A549 (cell line): Measurements from ENCODE around the gene TSHZ3.

Experiments
- BHLHE40 ChIP-seq: IDR thresholded peaks from 2 replicates; pipeline ENCODE4 v1.6.1; 2012; ENCODE audit warnings: low read depth, low read length, inconsistent platforms
- ELK1 ChIP-seq: fragments of 150-350 bp; IDR thresholded peaks from 2 replicates; pipeline ENCODE4 v1.6.1; 2014; ENCODE audit warnings: low read depth, mild to moderate bottlenecking, low read length
- TF ChIP-seq, protein P1 (sequence below): fragments of >200 bp; sonication (Bioruptor Twin); formaldehyde crosslinking; IDR thresholded peaks from 3 replicates; pipeline ENCODE4 v1.5.1; 2016

GRCh38 chr19:31269425-31270127, 79.7 kb downstream of the TSHZ3 start:
- no peak for TF ChIP-seq ELK1
- TF ChIP-seq, protein P1, sequence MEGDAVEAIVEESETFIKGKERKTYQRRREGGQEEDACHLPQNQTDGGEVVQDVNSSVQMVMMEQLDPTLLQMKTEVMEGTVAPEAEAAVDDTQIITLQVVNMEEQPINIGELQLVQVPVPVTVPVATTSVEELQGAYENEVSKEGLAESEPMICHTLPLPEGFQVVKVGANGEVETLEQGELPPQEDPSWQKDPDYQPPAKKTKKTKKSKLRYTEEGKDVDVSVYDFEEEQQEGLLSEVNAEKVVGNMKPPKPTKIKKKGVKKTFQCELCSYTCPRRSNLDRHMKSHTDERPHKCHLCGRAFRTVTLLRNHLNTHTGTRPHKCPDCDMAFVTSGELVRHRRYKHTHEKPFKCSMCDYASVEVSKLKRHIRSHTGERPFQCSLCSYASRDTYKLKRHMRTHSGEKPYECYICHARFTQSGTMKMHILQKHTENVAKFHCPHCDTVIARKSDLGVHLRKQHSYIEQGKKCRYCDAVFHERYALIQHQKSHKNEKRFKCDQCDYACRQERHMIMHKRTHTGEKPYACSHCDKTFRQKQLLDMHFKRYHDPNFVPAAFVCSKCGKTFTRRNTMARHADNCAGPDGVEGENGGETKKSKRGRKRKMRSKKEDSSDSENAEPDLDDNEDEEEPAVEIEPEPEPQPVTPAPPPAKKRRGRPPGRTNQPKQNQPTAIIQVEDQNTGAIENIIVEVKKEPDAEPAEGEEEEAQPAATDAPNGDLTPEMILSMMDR, result no peak
- TF ChIP-seq BHLHE40, result no peak
